Measurements from ENCODE around the gene TRA2B.

Gene TRA2B

GRCh38 chr3:185950728-185951127 lies 12.9 kb upstream of the TRA2B start:
- DNase-seq (ENCODE audit: low read depth): no peak

- no peak for DNase-seq (ENCODE audit: low read depth)
These were observed 11.7 kb upstream of the TRA2B start for GRCh38 chr3:185949515-185949914.

GRCh38 chr3:185948292-185948691 lies 10.5 kb upstream of the TRA2B start:
- no peak for DNase-seq (ENCODE audit: low read depth)

GRCh38 chr3:185943760-185944106 lies 5.9 kb upstream of the TRA2B start:
- no peak for DNase-seq (ENCODE audit: low read depth)

GRCh38 chr3:185942907-185943759 lies 5.3 kb upstream of the TRA2B start:
- peak; percentile 72 for DNase-seq (ENCODE audit: low read depth)

GRCh38 chr3:185942396-185942795 lies 4.6 kb upstream of the TRA2B start:
- no peak for DNase-seq (ENCODE audit: low read depth)

- no peak for DNase-seq (ENCODE audit: low read depth)
These were observed 3.1 kb upstream of the TRA2B start for GRCh38 chr3:185940951-185941350.

- DNase-seq (ENCODE audit: low read depth): no peak
These were observed 1.9 kb upstream of the TRA2B start for GRCh38 chr3:185939721-185940120.

GRCh38 chr3:185936814-185937688 lies 763 bp downstream of the TRA2B start:
- peak; percentile 73 for DNase-seq (ENCODE audit: low read depth)

GRCh38 chr3:185936273-185936629 lies 1.6 kb downstream of the TRA2B start:
- no peak for DNase-seq (ENCODE audit: low read depth)

- DNase-seq (ENCODE audit: low read depth): no peak
These were observed 2.1 kb downstream of the TRA2B start for GRCh38 chr3:185935465-185936272.

- no peak for DNase-seq (ENCODE audit: low read depth)
These were observed 2.9 kb downstream of the TRA2B start for GRCh38 chr3:185934767-185935464.

- DNase-seq (ENCODE audit: low read depth): no peak
These were observed 3.6 kb downstream of the TRA2B start for GRCh38 chr3:185934174-185934557.

GRCh38 chr3:185933374-185934173 lies 4.2 kb downstream of the TRA2B start:
- DNase-seq (ENCODE audit: low read depth): no peak

- DNase-seq (ENCODE audit: low read depth): no peak
These were observed 5.8 kb downstream of the TRA2B start for GRCh38 chr3:185931777-185932612.

GRCh38 chr3:185930393-185931107 lies 7.3 kb downstream of the TRA2B start:
- DNase-seq (ENCODE audit: low read depth): no peak

GRCh38 chr3:185929192-185930151 lies 8.3 kb downstream of the TRA2B start:
- no peak for DNase-seq (ENCODE audit: low read depth)

GRCh38 chr3:185928496-185928895 lies 9.3 kb downstream of the TRA2B start:
- DNase-seq (ENCODE audit: low read depth): no peak

All from stimulated activated CD8-positive, alpha-beta memory T cell treated with anti-CD3 and anti-CD28 coated beads, Interleukin-15, amount 100 ng/mL, for 1 hour (primary cell).